Muscle of back (tissue), 11 donors: ENCODE measurements around the gene TBXAS1. TPM values are rescaled to one million over a fixed set of nuclear protein-coding genes. Genes with fewer than 3 reads are reported as not detected.
A peak's percentile ranks its signal among the peaks of the same experiment; 100 is the strongest.

Source experiments
- DNase-seq, 3 donors: peaks; one replicate each; pipeline versions ENCODE4 v3.0.0 to v3.0.0-alpha.2; 2013
- polyA plus RNA-seq, 10 donors: library from polyadenylated mRNA; unstranded; fragments of 120-200 nt; gene quantifications; one replicate each; pipeline ENCODE4 v1.2.1, GENCODE V29; 2013; ENCODE audit not compliant: insufficient read length in 10 of 10

The TBXAS1 gene
- polyA plus RNA-seq, 10 donors = 2.9 to 4.3 (median 3.3) TPM

DNA sequence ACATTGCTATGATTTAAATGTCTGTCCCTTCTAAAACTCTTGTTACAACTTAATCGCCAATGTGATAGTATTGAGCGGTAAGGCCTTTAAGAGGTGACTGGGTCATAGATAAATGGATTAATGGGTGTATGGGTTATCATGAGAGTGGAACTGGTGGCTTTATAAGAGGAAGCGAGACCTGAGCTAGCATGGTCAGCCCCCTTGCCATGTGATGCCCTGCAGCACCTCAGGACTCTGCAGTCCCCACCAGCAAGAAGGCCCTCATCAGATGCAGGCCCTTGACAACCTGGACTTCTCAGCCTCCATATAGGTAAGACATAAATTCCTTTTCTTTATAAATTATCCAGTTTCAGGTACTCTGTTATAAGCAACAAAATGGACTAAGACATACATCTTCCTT lies 218.1 kb downstream of the TBXAS1 start:
- no peak for DNase-seq

- no peak for DNase-seq
Observed at GRCh38 chr7:140048138-140048537, 219.1 kb downstream of the TBXAS1 start.

- no peak for DNase-seq
Observed at GRCh38 chr7:140048989-140049338, 219.9 kb downstream of the TBXAS1 start.

GRCh38 chr7:140049339-140050024 lies 220.4 kb downstream of the TBXAS1 start:
- no peak for DNase-seq

DNA sequence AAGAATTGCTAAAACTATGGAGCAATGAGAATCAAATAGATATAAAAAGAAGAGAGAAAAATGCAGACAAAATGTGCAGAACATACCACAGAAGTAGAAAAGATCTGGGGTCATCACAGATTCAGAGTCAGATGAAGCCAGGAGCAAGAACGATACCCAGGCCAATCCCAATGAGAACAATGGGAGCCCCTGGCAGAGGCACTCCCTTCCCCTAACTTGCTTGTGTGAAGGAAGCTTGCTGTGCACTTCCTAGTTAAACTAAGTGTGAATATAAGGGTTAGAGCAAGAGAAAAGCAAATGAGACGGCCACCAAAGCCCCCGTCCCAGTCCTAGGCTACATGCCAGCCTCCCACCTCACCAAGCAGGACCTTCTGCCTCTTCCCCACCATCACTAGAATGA lies 221.0 kb downstream of the TBXAS1 start:
- DNase-seq = no peak

DNA sequence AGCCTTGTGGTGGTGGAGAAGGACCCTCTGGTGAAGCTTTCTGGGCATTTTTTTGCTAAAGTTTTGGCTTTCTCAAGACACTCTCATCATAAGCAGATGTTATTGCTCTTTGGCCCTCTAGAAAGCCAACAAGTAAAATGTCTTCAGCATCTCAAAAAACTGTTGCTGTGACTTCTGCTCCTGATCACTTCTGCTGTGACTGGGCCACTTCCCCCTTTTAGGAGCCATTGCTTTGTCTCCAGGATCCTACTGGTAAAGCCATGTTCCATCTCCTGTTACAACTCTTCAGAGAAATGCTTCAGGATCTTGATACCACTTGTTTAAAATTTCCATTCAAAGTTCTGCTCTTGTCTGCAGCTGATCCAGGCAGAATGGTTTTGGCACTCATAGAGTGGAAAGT lies 222.8 kb downstream of the TBXAS1 start:
- DNase-seq = no peak

DNA sequence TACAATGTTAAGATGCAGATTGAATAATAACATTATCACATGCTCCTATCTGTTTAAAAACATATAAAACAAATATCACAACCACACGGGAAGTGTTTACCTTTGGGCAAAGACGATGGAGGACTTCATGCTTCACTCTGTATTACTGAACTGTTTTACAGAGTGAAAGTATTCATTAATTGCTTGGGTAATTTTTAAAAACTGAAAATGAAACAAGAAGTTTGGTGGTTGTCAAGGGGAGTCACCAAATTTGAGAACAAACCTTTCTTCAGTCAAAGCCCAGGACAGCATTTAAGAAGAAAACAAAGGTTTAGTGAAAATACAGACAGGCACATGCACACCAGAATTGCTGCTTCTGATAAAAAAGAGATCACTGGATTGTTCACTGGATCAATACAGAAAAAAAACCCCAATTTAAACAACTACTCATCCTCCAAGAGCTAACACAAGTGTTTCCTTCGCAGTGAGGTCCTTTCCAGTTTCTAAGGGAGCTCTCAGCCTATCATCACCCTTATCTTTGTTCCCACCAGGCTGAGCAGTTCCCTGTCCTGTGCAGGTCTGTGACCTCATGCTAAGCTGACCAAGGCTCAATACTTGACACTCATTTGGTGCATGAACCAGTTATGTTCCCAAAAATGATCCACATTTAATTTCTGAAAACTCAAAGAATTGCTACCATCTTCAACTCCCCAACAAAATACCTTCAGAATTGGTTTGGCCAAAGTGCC lies 224.9 kb downstream of the TBXAS1 start:
- no peak for DNase-seq

GRCh38 chr7:140054751-140055150 lies 225.7 kb downstream of the TBXAS1 start:
- DNase-seq = no peak

DNA sequence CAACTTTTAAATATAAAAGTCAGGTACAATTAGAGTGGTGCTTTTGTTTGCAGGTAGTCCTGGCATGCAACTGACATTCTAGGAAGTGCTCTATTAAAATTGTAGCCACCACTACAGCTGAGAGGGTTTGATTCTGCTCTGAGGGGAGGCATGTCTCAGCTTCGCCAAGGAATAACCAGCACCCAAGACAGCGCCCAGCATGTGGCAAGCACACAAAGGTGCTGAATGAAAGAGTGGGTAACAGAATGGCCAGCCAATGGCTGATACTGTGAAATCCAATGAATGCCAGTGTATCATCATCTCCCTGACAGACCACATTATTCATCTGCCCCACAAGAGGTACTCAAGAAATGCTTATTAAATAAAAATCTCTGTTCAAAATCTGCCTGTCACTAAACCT lies 226.8 kb downstream of the TBXAS1 start:
- no peak for DNase-seq

DNA sequence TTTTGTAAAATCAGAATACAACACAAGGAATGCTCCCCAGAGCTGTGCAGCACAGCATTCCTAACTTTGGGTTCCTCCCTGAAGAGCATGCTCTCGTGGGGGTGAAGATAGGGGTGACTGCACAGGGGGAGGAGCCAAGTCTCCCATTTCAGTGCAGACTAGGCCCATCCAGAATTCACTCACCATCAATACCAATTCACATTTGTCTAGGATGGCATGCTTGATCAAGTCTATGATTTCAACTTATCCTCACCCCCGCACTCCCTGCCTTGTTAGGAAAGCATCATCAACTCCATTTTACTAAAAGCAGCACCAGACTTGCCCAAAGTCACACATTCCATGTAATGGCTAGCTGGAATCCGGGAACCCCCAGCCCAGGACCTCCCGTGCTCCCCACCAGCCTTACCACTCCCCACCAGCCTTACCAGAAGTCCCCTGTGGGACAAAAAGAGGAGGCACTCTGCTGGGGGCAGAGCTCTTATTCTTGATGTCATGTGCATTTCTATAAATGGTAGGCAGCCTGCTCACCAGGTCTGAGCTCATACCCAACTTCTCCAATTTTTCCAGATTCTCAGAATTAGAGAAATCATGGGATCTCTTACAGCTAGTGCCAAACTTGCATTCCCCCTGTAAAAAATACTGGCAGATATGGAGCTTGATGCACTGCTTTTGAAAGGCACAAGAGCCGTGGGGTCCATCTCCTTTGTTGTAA lies 227.5 kb downstream of the TBXAS1 start:
- DNase-seq = no peak

- DNase-seq = no peak
Observed at GRCh38 chr7:140057143-140057535, 228.1 kb downstream of the TBXAS1 start.

- DNase-seq = no peak
Observed at GRCh38 chr7:140058517-140058916, 229.5 kb downstream of the TBXAS1 start.

DNA sequence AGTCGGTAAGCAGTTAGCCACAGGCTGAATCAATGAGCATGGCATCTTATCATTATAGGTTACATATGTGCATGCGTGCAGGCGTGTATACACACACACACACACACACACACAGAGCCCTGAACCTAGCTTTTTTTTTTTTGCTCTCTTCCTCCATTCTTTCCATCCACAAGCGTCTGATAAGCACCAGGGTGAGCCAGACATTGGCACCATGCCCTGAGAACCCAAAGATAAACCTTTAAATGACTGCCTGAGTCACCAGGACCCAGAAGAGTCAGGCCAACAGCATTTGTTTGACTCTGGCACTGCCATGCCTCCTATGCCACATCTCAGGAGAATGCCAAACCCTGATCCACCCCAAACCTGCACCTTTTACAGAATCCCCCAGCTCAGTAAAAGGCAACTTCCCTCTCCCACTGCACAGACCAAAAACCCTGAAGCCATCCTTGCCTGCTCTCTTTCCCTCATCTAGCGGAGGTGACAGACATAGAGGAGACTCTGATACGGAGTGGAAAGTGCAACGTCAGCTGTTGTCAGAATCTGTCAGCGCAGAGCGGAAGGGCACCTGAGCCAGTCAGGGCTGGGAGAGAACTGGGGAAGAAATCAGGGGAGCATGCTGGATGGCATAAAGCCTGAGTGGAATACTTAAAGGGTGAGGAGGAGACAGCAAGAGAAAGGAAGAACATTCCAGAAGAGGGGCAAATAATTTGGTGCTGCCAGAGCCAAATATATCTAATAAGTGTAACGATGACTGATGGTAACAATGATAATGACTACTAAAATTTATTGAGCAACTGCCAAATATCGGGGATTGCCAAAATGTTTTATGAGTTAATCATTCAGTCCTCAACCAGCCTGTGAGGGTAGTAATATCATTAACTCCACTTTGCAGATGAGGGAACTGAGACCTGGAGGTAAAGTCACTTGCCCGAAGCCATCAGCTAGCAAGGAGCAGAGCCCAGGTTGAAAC lies 230.5 kb downstream of the TBXAS1 start:
- peak in 1 of 3 donors; percentile 77 for DNase-seq

DNA sequence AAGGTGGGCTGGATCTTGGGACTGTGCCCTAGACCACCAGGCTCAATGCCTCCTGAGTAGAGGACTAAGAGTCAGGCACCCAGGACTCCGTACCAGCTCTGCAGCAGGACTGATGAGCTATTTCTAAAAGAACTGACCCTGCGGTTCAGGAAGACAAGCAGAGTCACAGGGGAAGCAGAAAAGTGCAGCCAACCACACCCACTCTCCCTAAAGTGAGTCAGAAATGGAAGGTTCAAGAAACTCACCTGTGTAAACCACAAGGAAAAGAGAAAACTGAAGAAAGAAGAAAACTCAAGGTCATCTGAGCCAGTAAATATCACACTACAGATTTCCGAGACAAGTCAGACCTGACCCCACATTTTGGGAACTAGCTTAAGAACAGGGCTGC lies 231.2 kb downstream of the TBXAS1 start:
- DNase-seq = no peak

GRCh38 chr7:140060788-140061606 lies 231.9 kb downstream of the TBXAS1 start:
- peak; percentile 57 to 73 (median 69) for DNase-seq

DNA sequence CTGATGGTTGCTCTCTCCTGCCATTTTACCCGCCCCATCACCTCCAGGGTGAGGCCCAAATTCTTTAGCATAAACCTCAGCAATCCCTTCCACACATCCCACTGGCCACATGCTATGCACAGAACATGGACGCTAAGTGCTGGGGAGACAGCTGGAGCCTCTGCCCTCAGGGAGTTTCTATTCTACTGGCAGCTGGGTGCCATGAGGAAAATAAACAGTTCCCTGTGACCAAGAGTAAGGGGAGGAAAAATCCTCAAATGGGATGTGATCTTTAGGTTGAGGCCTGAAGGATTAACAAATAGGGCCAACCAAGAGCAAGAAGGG lies 232.5 kb downstream of the TBXAS1 start:
- DNase-seq = no peak

- DNase-seq = peak in 2 of 3 donors; percentile 26 to 68
Observed at GRCh38 chr7:140062118-140062527, 233.1 kb downstream of the TBXAS1 start.

- DNase-seq = peak; percentile 74 to 95 (median 88)
Observed at GRCh38 chr7:140062528-140063299, 233.7 kb downstream of the TBXAS1 start, which contains the start of gene PARP12. Gene PARP12 (minus strand): TSS chr7:140062951. CDS start chr7:140062847, 104 bp downstream.

DNA sequence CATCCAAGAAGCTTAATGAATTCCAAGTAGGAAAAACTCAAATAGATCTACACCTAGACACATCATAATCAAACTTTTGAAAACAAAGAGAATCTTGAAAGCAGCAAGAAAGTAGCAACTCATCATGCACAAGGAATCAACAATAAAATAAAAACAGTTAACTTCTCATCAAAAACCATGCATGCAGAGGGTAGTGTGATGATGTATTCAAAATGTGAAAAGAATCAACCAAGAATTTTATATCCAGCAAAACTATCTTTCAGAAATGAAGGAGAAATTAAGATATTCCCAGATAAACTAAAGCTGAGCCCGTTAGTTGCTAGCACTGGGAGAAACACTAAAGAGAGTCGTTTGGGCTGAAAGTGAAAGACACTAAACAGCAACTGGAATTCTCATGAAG lies 238.0 kb downstream of the TBXAS1 start:
- DNase-seq = no peak

- no peak for DNase-seq
Observed at GRCh38 chr7:140068033-140068432, 239.0 kb downstream of the TBXAS1 start.
